ENCODE measurements around the gene ISM2. TPM values are rescaled to one million over a fixed set of nuclear protein-coding genes. Genes with fewer than 3 reads are reported as not detected.

The ISM2 gene
- total and polyA plus RNA-seq, 8 donors: not detected

DNA sequence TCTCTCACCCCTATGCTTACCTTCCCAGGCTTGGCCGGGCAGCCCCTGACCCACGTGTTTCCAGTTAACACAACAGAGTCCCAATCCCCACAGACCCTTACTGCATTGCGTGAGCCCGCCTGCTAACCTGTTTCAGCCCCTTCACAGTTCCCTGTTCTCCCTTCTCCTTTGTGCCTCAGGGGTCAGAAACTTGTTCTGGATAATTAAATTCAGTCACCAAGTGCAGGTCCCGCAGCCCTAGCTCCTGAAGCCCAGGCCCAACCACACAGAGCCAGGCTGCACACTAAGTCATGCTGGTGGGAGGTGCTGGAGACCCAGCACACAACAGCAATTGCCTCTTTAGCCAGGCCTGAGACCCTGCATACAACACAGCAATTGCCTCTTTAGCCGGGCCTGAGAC, 9.6 kb downstream of the ISM2 start:
- no peaks in the 10 kb centered on the region for H3K27me3 ChIP-seq
- FAIRE-seq (no peak), DNase-seq (no peak), ATAC-seq (no peak)
- intact Hi-C loops (cut with DNase I): no loop called here
- no peaks in the 10 kb centered on the region for H3K9me3 ChIP-seq
- 82 to 87% methylated on average over 6 of the region's 6 CpGs for WGBS, 2 donors
- TF ChIP-seq, protein P1, sequence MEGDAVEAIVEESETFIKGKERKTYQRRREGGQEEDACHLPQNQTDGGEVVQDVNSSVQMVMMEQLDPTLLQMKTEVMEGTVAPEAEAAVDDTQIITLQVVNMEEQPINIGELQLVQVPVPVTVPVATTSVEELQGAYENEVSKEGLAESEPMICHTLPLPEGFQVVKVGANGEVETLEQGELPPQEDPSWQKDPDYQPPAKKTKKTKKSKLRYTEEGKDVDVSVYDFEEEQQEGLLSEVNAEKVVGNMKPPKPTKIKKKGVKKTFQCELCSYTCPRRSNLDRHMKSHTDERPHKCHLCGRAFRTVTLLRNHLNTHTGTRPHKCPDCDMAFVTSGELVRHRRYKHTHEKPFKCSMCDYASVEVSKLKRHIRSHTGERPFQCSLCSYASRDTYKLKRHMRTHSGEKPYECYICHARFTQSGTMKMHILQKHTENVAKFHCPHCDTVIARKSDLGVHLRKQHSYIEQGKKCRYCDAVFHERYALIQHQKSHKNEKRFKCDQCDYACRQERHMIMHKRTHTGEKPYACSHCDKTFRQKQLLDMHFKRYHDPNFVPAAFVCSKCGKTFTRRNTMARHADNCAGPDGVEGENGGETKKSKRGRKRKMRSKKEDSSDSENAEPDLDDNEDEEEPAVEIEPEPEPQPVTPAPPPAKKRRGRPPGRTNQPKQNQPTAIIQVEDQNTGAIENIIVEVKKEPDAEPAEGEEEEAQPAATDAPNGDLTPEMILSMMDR (IDR thresholded peaks at IDR 0.05): no peak
- no peaks in the 10 kb centered on the region for H3K36me3 ChIP-seq
- no peak overlapping the region for H3K27ac ChIP-seq
- no peaks in the 10 kb centered on the region for H3K4me1 ChIP-seq
- no peak overlapping the region for H3K4me3 ChIP-seq

GRCh38 chr14:77488558-77488957, 10.1 kb downstream of the ISM2 start:
- WGBS, 2 donors: 72 to 75% methylated on average over 7 of the region's 7 CpGs
- no peaks in the 10 kb centered on the region for H3K9me3 ChIP-seq
- no peak for ATAC-seq
- TF ChIP-seq, protein P1 (IDR thresholded peaks at IDR 0.05): no peak
- no peak for DNase-seq
- H3K27me3 ChIP-seq: no peaks in the 10 kb centered on the region
- FAIRE-seq: no peak
- no peaks in the 10 kb centered on the region for H3K4me1 ChIP-seq
- H3K36me3 ChIP-seq: no peaks in the 10 kb centered on the region
- no peak overlapping the region for H3K4me3 ChIP-seq
- no peak overlapping the region for H3K27ac ChIP-seq
- intact Hi-C loops (cut with DNase I): no loop called here

- DNase-seq: no peak
- no peaks in the 10 kb centered on the region for H3K9me3 ChIP-seq
- H3K27ac ChIP-seq: no peak overlapping the region
- ATAC-seq: no peak
- no peaks in the 10 kb centered on the region for H3K27me3 ChIP-seq
- no peak for FAIRE-seq
- TF ChIP-seq, protein P1 (IDR thresholded peaks at IDR 0.05): no peak
- no peak overlapping the region for H3K4me3 ChIP-seq
- WGBS, 2 donors: 82 to 89% methylated on average over 7 of the region's 7 CpGs
- intact Hi-C loops (cut with DNase I): no loop called here
- H3K36me3 ChIP-seq: no peaks in the 10 kb centered on the region
- H3K4me1 ChIP-seq: no peaks in the 10 kb centered on the region
Observed at GRCh38 chr14:77485901-77486678, 12.5 kb downstream of the ISM2 start.

GRCh38 chr14:77485256-77485655, 13.4 kb downstream of the ISM2 start:
- Histone ChIP-seq H3K27ac (no peak overlapping the region), H3K4me1 (no peaks in the 10 kb centered on the region), H3K9me3 (no peaks in the 10 kb centered on the region), H3K27me3 (no peaks in the 10 kb centered on the region), H3K4me3 (no peak overlapping the region), H3K36me3 (no peaks in the 10 kb centered on the region)
- intact Hi-C loops (cut with DNase I): no loop called here
- TF ChIP-seq, protein P1 (IDR thresholded peaks at IDR 0.05): no peak
- ATAC-seq: no peak
- 88 to 100% methylated on average over 3 of the region's 3 CpGs for WGBS, 2 donors
- FAIRE-seq: no peak
- DNase-seq: no peak

DNA sequence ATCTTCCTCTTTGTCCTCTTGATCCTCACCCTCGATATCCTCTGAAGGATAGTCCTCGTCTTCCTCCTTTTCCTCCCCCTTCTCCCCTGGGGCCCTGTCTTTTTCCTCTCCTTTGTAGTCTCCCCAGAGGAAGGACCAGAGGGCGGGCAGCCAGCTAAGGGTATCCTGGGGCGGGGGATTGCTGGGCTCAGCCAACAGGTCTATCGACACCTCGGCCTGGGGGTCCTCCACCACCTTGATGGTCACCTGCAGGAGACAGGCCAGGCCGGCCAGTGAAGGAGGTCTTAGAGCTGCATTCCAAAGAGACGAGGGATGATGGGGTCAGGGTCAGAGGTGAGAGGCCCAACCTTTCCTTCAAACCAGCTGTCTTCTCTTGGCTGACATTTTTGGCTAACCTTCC, 16.2 kb downstream of the ISM2 start:
- 75 to 83% methylated on average over 8 of the region's 8 CpGs for WGBS, 2 donors
- no peaks in the 10 kb centered on the region for H3K36me3 ChIP-seq
- ATAC-seq (no peak), FAIRE-seq (no peak), DNase-seq (no peak)
- H3K27me3 ChIP-seq: no peaks in the 10 kb centered on the region
- TF ChIP-seq, protein P1 (IDR thresholded peaks at IDR 0.05): no peak
- H3K27ac ChIP-seq: no peak overlapping the region
- intact Hi-C loops (cut with DNase I): no loop called here
- H3K4me3 ChIP-seq: no peak overlapping the region
- no peaks in the 10 kb centered on the region for H3K4me1 ChIP-seq
- H3K9me3 ChIP-seq: no peaks in the 10 kb centered on the region
